ENCODE measurements around the gene DUSP22.

Gene DUSP22

DNA sequence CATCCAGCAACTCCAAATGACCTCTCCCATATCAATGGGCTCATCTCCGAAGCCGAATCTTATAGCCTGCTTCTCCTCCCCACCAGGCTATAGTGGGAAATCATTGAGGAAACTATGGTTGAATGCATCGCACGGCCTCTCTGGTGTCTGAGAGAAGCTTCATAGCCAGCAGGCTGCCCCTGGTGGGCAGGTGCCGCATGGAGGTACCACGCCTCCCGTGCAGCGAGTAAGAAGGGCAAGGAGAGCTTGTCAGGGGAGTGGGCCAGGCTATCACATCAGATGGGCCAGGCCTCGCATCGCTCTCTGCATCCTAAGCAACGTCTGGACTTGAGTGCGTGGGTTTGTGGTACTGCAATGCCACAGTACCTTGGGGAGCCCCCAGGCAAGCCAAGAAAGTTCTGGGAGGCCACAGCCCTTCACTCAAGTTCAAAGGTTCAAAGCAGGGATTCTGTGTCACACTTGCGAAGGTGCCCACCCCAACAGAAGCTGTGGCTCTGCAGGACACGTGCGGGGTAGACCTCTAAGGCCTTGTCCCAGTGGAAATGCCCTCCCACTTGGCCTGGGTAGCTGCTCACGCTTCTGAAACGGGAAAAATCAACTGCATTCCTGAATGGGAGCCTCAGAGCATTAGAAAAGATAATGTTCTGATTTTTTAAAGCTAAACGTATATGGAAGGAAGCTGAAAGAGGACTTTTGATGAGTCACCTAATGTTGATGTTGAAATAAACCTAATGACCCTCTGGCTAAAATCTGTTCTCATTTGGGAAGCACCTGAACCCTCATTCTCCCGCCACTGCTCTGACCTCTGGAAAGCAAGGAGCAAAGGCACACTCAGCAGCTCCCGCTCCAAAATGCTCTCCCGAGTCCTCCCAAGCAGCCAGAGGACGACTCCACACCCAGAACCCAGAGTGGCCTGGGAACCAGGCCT lies 90.9 kb downstream of the DUSP22 start:
- no peak for DNase-seq

DNA sequence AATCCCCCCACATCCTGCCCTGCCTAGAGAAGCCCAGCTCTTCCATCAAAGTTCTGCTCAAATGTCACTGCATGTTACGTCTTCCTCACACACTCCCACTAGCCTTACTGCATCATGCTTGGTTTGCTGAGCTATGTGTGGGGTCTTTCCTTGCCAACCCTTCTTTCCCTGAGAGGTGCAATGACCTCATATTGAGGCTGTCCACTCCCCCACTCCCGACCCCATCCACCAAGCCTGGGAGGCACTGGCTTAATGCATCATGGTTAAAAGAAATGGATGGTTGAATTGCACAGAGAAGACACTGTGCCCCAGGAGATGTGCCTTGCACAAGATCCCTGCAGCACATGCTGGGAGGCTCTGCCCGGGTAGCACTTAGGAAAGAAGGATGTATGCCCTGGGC lies 91.6 kb downstream of the DUSP22 start:
- DNase-seq = no peak

DNA sequence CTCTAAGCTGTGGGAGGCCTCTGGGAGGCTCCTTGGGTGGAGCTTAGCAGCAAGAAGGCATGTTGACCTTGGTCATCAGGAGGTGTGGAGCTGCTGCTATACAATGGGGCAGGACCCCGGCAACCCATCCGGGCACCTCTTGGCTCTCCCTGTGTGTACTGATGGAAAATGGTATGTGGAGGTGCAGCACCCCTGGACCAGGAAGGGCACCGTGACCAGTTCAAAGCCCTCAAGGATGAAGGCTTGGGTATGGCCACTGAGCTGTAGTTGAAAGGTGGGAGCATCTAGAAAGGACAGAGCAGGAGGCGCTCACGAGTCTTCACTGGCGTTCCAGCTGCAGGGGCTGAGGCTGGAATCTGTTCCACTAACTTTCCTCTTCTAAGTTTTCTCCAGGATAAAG lies 92.6 kb downstream of the DUSP22 start:
- no peak for DNase-seq

DNA sequence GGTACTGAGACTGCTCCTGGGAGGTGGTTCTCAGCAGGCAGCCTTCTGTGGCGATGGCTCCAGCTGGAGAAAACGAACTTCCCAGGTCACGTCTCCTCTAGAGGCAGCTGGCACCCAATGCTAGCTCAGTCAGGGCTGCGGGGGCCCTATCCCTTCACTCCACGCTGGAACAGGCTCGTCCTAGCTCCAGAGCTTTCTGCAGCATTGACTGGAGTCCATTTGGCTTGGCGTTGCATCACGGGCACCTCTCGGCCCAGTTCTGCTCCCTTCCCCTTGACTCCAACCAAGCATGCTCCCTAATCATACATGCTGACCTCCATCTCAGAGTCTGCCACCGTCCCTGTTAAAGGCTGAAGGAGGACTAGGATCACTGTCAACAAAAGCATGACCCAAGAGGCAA lies 93.3 kb downstream of the DUSP22 start:
- no peak for DNase-seq

DNA sequence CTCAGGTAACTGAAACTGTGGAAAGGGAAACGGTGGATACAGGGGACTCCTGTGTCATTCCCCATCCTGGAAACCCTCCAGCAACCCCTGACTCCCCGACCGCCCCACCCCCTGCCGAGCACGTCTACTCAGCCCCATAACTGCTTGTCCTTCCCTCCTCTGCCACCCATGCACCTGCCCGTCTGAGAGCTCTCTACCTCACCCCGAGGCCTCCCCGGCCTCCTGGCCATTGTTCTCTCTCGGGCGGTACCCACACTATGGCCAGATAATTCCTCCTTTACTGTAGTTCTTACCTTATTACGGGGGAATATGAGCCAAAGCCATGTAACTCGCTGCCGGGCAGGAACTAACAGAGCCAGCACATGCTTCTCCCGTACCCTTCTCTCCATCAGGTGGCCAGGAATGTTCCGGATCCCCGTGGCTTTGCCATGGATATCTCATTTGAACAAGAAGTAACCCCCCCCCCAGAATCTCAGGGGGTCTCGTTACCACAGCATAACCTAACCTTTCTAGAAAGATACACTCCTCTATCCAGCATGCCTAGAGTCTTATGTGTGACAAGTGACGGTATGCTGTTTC lies 94.5 kb downstream of the DUSP22 start:
- DNase-seq = no peak

DNA sequence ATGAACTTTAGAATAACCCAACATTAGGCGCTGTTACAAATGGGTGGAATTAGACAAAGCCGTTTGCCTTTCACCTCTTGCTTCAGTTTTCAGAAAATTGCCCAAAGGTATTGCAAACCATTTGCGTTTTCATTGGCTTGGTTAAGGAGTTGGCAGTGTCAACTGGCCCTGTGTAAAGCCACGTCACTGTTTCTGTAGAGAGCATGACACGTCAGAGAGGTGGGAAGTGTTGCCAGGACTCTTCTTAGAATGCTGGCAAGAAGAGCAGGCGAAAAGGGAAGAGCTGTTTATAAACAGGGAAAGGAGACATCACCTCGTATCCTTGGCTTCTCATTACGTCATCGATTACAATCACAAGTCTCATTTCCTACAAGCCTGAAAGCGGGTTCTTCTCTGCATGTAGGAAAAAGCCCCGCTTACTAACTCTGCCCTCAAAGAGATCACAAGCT lies 95.0 kb downstream of the DUSP22 start:
- DNase-seq = peak; percentile 17

DNA sequence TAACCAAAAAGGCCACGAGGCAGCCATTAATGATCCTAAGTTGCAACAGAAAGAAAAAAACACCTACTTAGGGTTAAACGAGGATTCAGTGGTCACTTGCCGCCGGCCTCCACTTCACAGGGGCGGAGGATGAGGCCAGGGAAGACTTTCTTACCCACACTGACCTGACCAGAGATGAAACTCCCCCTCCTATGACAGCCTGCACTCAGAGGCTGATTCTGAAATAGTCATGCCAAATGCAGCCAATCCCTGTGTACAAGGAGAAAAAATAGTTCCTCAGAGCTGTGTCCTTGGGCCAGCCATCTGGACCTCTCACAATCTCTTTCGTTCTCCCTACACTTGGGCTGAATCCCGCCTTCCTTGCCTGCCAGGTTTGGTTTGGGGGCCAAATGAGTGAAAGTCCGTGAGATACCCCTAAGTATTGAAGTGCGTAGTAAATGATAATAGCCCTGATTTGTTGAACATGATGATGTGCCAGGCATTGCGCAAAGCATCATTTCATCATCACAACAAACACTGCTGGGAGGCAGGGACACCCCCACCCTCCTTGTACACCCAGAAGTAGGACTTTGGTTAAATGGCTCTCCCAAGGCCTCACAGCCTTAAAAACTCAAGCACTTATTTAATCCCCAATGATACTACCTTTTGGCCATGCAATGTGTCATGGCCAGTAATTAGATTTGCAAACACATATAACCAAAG lies 96.1 kb downstream of the DUSP22 start:
- DNase-seq = no peak

DNA sequence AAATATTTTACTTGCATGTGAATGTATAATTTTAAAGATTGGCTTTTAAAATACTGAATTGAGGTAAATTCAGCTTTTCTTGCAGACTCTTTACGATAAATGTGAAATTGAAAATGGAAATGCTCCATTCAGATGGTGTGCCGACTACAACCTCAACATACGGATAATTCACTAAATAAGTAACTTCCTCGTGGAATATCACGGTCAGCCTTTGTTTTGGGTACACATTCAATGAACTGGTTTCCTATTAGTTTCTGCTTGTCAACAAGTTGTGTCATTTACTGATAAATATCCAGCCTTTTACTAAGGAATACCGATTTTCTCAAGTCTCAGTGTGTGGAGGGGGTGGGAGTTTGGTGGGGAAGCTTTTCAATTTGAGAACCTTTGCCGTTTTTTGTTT lies 96.9 kb downstream of the DUSP22 start:
- no peak for DNase-seq

DNA sequence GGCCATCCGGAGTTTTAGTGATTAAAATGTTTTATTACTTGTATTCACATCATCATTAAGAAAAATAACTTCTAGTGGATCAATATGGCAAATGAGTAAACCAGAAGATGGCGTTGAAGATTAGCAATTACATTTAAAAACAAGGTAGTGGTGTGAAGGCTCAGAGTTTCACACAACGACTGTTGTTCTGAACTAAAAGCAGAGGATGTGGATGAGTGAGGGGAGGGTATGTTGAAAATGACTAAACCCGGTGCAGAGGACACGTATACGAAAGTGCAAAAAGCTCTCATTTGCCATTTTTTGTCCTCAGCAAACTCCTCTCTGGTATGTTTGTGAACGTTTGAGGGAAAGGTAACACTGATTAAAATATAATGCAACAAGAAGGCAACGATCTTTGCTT lies 97.3 kb downstream of the DUSP22 start:
- DNase-seq = no peak

DNA sequence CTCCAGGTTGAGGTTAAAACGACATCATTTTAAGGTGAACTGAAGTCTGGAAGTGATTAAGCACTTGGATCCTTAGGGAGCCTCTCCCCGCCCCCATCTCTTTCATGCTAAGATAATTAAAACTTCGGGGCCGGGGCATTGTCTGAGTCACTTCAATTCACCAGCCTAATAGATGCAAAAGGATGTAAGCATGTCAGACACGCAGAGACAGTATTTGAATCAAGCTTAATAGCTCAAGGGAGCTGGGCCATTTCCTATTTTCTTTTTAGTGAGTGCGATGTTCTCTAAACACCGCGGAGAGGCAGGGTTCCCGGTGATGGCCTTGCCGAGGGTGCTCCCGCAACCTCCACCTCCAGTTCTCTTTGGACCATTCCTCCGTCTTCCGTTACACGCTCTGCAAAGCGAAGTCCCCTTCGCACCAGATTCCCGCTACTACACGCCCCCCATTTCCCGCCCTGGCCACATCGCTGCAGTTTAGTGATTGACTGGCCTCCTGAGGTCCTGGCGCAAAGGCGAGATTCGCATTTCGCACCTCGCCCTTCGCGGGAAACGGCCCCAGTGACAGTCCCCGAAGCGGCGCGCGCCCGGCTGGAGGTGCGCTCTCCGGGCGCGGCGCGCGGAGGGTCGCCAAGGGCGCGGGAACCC lies 98.7 kb downstream of the DUSP22 start:
- no peak for DNase-seq

DNA sequence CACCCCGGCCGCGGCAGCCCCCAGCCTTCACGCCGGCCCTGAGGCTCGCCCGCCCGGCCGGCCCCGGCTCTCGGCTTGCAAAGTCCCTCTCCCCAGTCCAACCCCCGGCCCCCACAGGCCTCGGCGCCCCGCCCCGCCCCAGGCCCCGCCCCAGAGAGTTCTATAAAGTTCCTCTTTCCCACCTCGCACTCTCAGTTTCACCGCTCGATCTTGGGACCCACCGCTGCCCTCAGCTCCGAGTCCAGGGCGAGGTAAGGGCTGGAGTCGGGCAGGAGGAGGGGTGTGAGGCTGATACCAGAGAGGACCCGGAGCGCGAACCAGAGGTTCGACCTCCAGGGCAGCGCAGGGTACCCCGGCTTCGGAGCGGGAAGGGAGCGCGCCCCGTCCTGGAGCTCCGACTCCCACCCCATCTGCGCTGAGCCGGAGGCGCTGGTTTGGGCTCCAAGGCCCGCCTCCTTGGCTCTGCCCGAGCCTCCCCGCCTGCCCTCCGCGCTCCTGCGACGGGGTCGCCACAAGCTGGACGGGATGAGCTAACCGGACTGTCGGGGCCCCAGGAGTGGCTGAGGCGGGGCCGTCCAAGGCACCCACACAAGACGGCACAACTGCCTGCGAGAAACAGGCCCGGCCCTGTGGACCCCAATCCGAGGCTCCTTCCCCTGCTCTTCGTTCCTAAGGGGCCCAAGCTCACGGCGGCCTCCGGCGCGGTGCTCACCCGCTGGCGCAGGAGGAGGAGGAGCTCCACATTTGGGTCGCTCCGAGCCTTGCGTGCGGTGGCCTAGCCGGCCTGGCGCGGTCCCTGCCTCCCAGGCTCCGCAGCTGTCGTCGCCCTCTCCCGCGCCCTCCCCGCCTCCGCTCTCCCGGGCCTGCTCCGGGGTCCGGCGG lies 99.5 kb downstream of the DUSP22 start, which contains the start of gene IRF4:
IRF4 (plus strand) TSS at position 194 of the 882 bp plus-strand sequence. CDS start 1,401 bp downstream, outside the sequence.
- DNase-seq = no peak

DNA sequence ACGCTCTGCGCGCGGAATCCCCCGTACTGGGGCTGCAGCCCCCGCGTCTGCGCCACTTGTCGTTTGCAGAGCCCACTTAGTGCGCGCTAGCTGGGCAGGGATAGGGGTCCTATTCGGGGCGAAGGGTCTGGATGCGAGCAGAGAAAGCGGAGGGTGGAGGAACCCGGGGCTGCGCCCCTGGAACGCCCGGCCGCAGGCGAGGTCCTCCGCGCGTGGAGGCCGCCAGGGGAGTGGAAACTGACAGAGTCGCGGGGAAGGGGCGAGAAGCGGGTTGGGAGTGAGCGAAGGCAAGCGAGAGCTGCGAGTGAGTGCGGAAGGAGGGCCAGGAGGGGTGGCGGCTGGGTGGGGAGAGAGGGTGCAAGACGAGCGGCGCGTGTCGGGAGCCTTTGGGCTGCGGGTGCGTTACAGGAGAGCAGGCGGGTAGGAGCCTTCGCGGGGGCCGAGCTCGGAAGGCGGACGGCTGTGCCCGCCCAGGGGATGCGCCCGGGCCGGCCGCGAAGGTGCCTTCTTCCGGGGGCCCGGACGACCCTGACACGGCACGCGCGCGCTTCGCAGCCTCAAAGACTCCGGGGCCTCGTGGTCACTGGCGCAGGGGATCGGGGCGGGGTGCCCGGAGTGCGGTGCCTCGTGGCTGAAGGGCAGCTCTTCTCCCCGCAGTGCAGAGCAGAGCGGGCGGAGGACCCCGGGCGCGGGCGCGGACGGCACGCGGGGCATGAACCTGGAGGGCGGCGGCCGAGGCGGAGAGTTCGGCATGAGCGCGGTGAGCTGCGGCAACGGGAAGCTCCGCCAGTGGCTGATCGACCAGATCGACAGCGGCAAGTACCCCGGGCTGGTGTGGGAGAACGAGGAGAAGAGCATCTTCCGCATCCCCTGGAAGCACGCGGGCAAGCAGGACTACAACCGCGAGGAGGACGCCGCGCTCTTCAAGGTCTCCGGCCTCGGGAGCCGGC lies 100.4 kb downstream of the DUSP22 start:
- no peak for DNase-seq

DNA sequence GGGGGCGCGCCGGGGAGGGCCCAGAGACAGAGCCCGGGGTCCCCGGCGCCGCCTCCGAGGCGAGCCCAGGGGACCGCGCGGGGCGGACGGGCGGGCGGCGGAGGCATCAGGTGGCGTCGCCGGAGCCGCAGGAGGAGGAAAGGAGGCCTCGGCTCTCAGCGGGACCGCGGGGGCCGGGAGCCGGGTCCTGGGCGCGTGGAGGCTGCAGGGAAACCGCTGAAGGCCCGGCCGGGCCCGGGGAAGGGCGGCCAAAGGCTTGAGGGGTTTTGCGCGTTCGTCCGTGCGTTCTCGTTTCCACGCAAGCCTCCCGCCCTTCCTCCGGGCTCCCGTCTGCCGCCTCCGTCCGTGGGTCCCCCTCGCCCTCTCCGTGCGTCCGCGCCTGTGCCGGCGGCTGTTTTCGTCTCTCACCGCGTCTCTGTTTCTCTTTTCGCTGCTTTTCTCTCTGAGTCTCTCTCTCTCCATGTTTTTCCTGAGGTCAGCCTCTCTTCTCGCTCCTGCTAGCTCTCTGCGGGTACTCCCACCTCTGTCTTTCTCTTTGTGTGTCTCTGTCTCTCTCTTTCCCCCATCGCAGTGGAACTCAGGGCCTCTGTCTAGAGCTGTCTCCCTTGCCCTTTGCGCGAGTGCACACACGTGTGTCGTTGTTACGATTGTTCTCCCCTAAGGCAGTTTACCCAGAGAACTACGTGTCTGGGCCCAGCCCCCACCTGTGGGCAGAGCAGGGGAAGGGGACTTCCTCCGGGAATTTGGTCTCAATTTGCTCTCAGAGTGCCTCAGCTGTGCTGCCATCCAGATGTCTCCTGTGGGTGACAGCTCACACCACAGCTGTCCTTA lies 101.3 kb downstream of the DUSP22 start:
- DNase-seq = no peak

DNA sequence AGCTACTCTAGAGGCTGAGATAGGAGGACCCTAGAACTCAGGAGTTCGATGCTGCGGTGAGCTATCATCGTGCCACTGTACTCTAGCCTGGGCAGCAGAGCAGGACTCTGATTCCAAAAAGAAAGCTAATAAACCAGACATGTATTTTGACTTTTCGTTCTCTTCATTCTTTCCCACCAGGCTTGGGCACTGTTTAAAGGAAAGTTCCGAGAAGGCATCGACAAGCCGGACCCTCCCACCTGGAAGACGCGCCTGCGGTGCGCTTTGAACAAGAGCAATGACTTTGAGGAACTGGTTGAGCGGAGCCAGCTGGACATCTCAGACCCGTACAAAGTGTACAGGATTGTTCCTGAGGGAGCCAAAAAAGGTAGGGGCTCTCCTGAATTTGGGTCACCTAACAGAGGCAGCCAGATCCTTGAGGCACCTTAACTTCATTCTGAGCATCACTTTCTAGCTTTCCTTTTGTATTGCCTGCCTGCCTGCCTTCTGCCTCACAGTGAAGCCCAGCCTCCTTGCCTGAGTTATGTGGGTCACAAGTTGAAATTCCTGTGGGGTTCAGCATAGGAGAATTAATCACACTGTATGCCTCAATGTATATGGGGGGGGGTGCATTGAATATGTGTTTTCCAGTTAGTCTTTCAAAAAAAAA lies 102.5 kb downstream of the DUSP22 start:
- no peak for DNase-seq

DNA sequence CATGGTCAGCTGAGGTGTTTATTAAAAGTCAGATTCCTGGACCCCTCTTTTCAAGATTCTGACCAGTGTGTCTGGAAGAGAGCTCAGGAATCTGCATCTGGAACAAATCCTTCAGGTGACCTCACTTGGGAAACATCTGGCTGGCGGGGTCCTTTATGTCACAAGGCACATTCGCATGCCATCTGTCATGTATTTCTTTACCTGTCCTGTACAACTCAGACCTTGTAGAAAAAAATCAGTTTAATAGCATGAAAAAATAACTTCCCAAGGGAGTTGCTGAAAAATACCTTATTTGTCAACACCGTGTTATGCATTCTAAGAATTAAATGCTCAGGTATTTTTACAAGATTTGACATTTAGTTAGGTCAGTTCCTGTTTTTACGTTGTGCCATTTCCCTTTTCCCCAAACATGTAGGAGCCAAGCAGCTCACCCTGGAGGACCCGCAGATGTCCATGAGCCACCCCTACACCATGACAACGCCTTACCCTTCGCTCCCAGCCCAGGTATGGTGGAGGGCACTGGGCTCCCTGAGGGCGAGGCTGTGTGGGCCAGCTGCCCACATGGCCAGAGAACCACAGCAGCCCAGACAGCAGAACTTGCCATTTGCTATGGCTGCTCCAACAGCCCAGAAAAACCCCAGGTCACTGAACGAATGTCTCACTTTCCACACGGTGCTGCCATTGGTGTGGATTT lies 103.3 kb downstream of the DUSP22 start:
- no peak for DNase-seq

DNA sequence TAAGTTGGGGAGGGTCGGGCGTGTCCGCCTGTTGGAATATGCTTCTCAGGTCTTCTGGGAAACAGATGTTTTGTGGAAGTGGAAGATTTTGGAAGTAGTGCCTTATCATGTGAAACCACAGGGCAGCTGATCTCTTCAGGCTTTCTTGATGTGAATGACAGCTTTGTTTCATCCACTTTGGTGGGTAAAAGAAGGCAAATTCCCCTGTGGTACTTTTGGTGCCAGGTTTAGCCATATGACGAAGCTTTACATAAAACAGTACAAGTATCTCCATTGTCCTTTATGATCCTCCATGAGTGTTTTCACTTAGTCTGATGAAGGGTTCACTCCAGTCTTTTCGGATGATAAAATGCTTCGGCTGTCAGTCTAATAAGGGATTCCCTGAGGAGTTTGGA lies 103.8 kb downstream of the DUSP22 start:
- no peak for DNase-seq

DNA sequence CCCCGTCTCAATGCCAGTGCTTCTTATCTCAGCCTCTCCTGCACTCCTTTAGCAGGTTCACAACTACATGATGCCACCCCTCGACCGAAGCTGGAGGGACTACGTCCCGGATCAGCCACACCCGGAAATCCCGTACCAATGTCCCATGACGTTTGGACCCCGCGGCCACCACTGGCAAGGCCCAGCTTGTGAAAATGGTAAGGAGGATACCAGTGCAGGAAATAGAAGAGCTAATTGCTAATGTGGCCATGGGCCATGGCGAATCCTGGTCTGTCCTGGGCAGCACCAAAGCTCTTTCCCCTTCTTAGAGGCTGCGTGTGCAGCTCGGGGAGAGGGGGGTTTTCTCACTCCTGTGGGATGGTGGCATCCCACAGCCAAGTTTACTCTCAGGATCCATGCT lies 104.8 kb downstream of the DUSP22 start:
- DNase-seq = no peak

DNA sequence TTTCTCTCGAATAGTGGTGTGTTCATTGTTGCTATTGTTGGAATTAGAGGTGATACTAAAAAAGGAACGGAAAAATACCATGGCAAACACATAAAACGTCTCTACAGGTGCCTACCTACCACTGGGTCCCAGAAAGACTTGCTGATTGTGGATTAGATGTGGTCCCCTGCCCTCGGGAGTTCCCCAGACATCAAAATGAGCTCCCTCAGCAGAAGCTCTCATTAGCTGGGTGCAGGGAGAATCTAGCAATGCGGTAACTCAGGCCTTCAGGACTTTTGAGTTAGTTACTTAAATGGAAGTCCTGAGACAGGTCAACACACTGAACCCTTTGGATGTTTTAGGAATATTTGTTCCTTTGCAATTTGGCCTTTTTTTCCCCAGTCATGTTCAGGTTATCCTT lies 105.3 kb downstream of the DUSP22 start:
- DNase-seq = no peak

DNA sequence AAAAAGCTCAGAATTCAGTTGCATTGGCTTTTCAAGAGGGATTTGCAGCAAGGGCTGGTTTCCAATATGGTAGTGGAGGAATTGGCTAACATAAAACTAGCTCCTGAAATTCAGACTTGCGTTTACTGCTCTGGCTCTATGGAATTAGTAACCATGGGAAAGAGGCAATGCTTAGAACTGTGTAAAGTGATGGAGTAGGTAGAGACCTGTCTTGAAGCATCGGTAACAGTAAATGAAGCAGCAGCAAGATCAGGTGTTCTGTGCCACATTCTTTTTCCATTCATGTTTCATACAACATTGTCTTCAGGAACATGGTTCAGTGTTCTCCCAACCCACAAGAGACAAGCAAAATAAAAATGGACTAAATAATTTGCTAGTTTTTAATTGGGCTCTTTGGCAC lies 105.8 kb downstream of the DUSP22 start:
- no peak for DNase-seq

Data from NCI-H446 treated with DMSO at 0.1 percent for 48 hours (cell line).